ENCODE results near the gene MPP7. TPM values are rescaled to one million over a fixed set of nuclear protein-coding genes. Genes with fewer than 3 reads are reported as not detected.

MPP7 gene
- total RNA-seq, 1 donor from 2014 or later, result 11.8 TPM

GRCh38 chr10:28332726-28333125, 29.9 kb upstream of the MPP7 start:
- Mint-ChIP-seq H3K27ac (no peak overlapping the region), H3K9me3 (no peaks in the 10 kb centered on the region), H3K4me1 (ENCODE audit: unreplicated experiment) (peaks cover 3% of the 10 kb centered on the region), H3K27me3 (no peaks in the 10 kb centered on the region), H3K4me3 (no peak overlapping the region), H3K36me3 (no peaks in the 10 kb centered on the region)
- DNase-seq (ENCODE audit: extremely low spot score, unreplicated experiment), result no peak
- no peak for TF ChIP-seq CTCF (conservative IDR thresholded peaks at IDR 0.05)

DNA sequence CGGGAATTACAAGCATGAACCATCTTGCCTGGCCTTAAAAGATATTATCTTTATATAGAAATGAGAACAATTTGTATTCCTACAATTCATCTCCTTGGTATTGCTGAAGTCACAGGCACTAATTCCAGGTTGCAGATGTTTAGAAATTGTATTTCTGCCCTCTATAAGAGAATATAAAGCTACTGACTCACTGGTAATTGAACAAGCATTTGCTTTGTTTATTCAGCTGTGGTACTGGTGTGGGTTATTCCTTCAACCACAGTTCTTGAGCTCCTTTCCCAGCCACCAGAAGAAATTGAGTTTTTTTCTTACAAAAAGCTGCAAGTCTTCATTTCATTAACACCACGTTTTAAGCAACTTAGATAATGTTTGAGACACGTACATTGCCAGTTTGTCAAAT, 29.0 kb upstream of the MPP7 start:
- Mint-ChIP-seq H3K4me3 (no peak overlapping the region), H3K4me1 (ENCODE audit: unreplicated experiment) (peaks cover 11% of the 10 kb centered on the region), H3K36me3 (no peaks in the 10 kb centered on the region), H3K9me3 (no peaks in the 10 kb centered on the region), H3K27ac (no peak overlapping the region), H3K27me3 (no peaks in the 10 kb centered on the region)
- TF ChIP-seq CTCF (conservative IDR thresholded peaks at IDR 0.05), result no peak
- no peak for DNase-seq (ENCODE audit: extremely low spot score, unreplicated experiment)

DNA sequence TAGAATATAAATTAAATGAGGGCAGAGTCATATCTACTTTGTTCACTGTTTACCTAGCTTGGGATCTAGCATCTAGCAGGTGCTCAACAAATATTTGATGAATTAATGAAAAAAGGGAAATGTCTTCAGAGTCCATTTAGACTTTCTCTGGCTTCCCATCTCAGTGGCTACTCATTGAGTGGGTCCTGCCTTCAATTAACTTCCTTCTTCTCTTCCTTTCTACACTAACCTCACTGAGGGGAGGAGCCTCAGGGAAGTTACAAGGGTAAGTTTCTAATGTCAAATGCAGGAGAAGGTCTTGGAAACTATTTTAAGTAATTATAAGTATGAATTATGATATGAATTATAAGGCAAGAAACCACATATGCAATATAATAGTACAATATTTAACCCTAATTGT, 28.2 kb upstream of the MPP7 start:
- no peak for TF ChIP-seq CTCF (conservative IDR thresholded peaks at IDR 0.05)
- Mint-ChIP-seq H3K27ac (no peak overlapping the region), H3K36me3 (no peaks in the 10 kb centered on the region), H3K27me3 (no peaks in the 10 kb centered on the region), H3K4me1 (ENCODE audit: unreplicated experiment) (peaks cover 19% of the 10 kb centered on the region), H3K4me3 (no peak overlapping the region), H3K9me3 (no peaks in the 10 kb centered on the region)
- no peak for DNase-seq (ENCODE audit: extremely low spot score, unreplicated experiment)

GRCh38 chr10:28328346-28328745, 25.5 kb upstream of the MPP7 start:
- no peak for TF ChIP-seq CTCF (conservative IDR thresholded peaks at IDR 0.05)
- Mint-ChIP-seq H3K9me3 (no peaks in the 10 kb centered on the region), H3K36me3 (no peaks in the 10 kb centered on the region), H3K27me3 (no peaks in the 10 kb centered on the region), H3K27ac (no peak overlapping the region), H3K4me1 (ENCODE audit: unreplicated experiment) (peaks cover 17% of the 10 kb centered on the region), H3K4me3 (no peak overlapping the region)
- DNase-seq (ENCODE audit: extremely low spot score, unreplicated experiment), result no peak

DNA sequence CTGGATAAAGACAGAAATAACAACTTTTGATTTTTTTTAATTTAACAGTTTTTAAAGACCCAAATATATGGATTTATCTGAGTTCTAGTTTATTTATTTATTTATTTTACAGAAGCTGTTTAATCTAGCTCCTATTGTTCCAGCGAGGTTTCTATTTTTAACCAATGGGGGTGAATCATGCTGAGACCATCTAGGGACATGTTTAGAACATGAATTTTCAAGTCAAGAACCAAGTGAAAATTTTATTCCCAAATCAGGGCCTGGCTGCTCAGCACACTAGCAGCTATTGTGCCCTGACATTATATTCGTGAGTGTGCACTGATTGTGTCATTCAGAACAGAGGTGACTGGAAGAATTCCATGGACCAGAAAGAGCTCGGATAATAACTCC, 24.6 kb upstream of the MPP7 start:
- Mint-ChIP-seq H3K27ac (no peak overlapping the region), H3K36me3 (no peaks in the 10 kb centered on the region), H3K9me3 (no peaks in the 10 kb centered on the region), H3K27me3 (no peaks in the 10 kb centered on the region), H3K4me1 (ENCODE audit: unreplicated experiment) (peaks cover 16% of the 10 kb centered on the region), H3K4me3 (no peak overlapping the region)
- no peak for TF ChIP-seq CTCF (conservative IDR thresholded peaks at IDR 0.05)
- DNase-seq (ENCODE audit: extremely low spot score, unreplicated experiment), result no peak
